Measurements from ENCODE around the gene CA5B. TPM values are rescaled to one million over a fixed set of nuclear protein-coding genes. Genes with fewer than 3 reads are reported as not detected.

The CA5B gene
- total RNA-seq, 1 donor from 2014 or later, result 11.2 TPM

DNA sequence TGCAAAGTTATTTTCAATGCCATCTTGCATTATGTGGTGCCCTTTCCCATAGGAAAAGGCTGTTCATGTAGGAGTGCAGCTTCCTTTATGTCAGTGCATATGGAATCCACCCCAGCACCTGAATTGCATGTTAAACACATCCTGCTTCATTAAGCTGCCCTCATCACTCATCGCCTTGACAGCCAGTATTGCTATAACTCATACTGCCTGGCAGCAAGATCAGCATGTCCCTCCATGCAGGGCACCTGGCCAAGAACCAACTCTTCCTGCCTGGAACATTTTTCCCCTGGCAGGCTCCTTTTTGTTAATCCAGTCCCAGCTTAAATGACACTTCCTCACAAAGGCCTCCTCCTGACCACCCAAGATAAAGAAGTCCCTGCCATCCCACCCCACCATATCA, 23.5 kb upstream of the CA5B start:
- H3K4me1 ChIP-seq, result no peaks in the 10 kb centered on the region
- H3K27ac ChIP-seq, result no peak overlapping the region
- TF ChIP-seq, protein P1, sequence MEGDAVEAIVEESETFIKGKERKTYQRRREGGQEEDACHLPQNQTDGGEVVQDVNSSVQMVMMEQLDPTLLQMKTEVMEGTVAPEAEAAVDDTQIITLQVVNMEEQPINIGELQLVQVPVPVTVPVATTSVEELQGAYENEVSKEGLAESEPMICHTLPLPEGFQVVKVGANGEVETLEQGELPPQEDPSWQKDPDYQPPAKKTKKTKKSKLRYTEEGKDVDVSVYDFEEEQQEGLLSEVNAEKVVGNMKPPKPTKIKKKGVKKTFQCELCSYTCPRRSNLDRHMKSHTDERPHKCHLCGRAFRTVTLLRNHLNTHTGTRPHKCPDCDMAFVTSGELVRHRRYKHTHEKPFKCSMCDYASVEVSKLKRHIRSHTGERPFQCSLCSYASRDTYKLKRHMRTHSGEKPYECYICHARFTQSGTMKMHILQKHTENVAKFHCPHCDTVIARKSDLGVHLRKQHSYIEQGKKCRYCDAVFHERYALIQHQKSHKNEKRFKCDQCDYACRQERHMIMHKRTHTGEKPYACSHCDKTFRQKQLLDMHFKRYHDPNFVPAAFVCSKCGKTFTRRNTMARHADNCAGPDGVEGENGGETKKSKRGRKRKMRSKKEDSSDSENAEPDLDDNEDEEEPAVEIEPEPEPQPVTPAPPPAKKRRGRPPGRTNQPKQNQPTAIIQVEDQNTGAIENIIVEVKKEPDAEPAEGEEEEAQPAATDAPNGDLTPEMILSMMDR (IDR thresholded peaks at IDR 0.05), result no peak
- no peak for ATAC-seq
- H3K27me3 ChIP-seq, result no peaks in the 10 kb centered on the region
- H3K36me3 ChIP-seq, result no peaks in the 10 kb centered on the region
- no peaks in the 10 kb centered on the region for H3K9me3 ChIP-seq
- intact Hi-C loops (cut with DNase I), result no loop called here
- no peak for DNase-seq
- no peak overlapping the region for H3K4me3 ChIP-seq

DNA sequence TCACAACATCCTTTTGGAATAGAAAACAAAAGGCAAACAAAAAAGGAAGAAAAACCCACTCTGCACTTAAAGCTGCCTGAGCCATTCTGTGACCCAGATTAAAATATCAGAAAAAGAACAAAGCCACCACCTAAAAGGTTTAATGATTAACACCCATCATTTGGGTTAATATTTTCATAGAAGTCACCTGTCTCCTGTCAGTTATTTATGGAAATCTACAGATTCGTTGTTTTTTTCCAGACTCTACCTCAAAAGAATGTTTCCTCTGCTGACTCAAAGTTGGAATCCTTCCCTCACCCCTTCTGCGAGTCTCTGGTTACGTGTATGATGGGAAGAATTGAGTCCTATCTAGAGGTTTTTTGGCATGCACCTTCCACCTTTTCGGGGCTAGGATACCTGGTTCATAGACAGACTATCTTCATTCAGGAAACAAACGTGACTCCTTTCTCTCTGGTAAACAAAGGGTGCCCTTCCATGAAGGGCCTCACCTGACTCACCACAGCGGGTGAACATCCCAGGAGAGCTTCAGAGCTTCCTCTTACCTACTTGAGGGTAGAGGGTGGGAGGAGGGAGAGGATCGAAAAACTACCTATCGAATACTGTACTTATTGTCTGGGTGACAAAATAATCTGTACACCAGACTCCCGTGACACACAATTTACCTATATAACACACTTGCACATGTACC, 19.6 kb upstream of the CA5B start:
- Histone ChIP-seq H3K9me3 (no peaks in the 10 kb centered on the region), H3K4me1 (no peaks in the 10 kb centered on the region), H3K27me3 (no peaks in the 10 kb centered on the region), H3K36me3 (no peaks in the 10 kb centered on the region), H3K27ac (no peak overlapping the region), H3K4me3 (no peak overlapping the region)
- DNase-seq, result no peak
- intact Hi-C loops (cut with DNase I), result no loop called here
- TF ChIP-seq, protein P1 (IDR thresholded peaks at IDR 0.05), result no peak
- no peak for ATAC-seq

DNA sequence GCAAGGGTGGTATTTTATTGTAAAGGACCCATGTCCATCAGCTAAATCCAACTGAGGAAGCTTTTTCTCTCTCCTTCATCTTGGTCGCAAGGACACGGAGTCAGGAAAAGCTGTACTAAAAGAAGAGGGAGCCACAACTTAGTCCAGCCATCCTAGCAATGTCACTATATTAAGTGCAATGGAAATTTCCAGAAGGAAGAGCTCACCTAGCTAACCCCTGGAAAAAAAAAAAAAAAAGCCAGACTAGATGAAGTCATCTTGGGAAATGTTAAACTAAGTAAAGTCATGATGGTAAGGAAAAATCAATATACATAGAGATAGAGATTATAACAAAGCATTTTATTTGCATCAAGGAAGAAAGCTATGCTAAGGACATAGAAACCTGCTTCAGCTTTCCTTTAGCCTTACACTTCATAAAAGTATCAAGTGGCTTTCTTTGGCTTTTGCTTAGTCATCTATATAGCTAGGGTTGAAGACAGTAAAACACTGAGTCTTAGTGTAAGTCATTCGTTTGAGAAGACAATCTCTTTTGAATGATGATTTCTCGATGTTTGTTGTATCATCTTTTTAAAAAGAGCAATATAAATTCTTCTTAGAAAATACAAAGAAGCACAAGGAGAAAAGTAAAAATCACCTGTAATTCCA, 18.6 kb upstream of the CA5B start:
- intact Hi-C loops (cut with DNase I), result no loop called here
- Histone ChIP-seq H3K27me3 (no peaks in the 10 kb centered on the region), H3K4me1 (no peaks in the 10 kb centered on the region), H3K4me3 (no peak overlapping the region), H3K27ac (no peak overlapping the region), H3K36me3 (no peaks in the 10 kb centered on the region), H3K9me3 (no peaks in the 10 kb centered on the region)
- no peak for DNase-seq
- TF ChIP-seq, protein P1 (IDR thresholded peaks at IDR 0.05), result no peak
- no peak for ATAC-seq

DNA sequence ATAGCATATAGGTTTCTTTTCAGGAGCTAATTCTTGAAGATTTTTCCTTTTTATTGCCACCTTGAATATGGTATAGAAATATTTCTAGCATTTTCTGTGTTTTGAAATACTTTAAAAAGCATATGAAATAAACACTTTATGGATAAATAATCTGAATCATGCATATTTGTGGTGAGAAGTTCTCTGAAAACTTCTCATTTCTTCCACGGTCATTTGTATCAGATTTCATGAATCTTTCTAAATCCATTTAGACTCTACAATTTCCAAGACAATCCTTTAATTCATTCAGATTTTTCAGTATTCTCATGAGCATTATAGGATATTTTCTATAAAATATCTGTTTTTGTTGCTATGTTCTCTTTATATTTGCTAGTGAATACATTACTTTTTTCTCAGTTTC, 16.2 kb upstream of the CA5B start:
- intact Hi-C loops (cut with DNase I), result no loop called here
- H3K9me3 ChIP-seq, result no peaks in the 10 kb centered on the region
- no peaks in the 10 kb centered on the region for H3K27me3 ChIP-seq
- no peak overlapping the region for H3K4me3 ChIP-seq
- H3K27ac ChIP-seq, result no peak overlapping the region
- H3K4me1 ChIP-seq, result no peaks in the 10 kb centered on the region
- DNase-seq (no peak), ATAC-seq (no peak)
- H3K36me3 ChIP-seq, result no peaks in the 10 kb centered on the region
- TF ChIP-seq, protein P1 (IDR thresholded peaks at IDR 0.05), result no peak

DNA sequence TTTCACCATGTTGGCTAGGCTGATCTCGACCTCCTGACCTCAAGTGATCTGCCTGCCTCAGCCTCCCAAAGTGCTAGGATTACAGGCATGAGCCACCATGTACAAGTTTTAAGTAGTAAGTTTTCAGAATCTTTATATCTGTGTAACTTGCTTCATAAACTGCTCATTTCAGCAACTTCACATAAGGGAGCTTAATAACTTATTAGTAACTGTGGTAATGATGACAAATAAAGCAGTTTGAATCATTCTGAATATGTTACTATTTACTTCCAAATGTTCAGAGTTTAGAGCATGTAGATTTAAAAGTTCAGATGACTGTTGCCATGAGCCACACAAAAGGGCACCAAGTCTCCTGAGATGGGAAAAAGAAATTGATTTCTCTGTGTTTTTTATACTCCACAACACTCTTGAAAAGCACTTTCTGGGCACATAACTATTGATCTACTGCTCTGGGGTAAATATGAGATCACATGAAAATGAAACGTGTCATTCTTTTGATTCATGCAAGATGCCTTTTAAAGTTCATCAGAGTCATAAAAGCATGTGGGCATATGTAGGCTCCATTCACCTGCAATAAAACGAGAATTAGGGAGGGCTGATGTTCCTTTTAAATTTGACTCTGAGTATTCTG, 14.1 kb upstream of the CA5B start:
- Histone ChIP-seq H3K36me3 (no peaks in the 10 kb centered on the region), H3K27me3 (no peaks in the 10 kb centered on the region), H3K4me3 (no peak overlapping the region), H3K27ac (no peak overlapping the region), H3K4me1 (no peaks in the 10 kb centered on the region), H3K9me3 (no peaks in the 10 kb centered on the region)
- TF ChIP-seq, protein P1 (IDR thresholded peaks at IDR 0.05), result no peak
- intact Hi-C loops (cut with DNase I), result no loop called here
- no peak for ATAC-seq
- DNase-seq, result no peak

Measured in upper lobe of right lung (tissue), 1 donor.